Measurements from ENCODE around the gene TMEM186.

TMEM186 gene

GRCh38 chr16:8781797-8782196 is 15.6 kb downstream of the TMEM186 start:
- H3K4me3 ChIP-seq (ENCODE audit: low read length), result no peak overlapping the region
- no peak for DNase-seq (ENCODE audit: low read depth)
- no peak for TF ChIP-seq CTCF (conservative IDR thresholded peaks at IDR 0.05; ENCODE audit: low read depth, low read length)

DNA sequence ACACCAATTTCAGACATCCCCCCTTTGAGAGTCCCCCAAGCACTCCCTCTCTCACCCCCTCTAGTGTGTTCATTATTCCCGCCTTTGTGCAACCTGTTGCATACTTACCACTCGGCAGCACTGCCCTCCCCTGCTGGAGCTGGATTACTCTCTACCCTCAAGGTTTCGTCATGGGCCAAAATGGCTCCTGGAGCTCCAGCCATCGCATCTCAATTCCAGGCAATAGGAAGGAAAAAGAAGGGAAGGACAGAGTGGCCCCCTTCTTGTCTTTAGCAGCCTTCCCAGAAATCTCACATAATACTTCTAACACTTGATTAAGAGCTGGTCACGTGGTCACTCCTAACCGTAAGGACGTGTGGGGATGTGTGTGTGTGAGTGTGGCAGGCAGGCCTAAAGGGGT is 20.2 kb downstream of the TMEM186 start:
- no peak for DNase-seq (ENCODE audit: low read depth)
- no peak overlapping the region for H3K4me3 ChIP-seq (ENCODE audit: low read length)
- TF ChIP-seq CTCF (conservative IDR thresholded peaks at IDR 0.05; ENCODE audit: low read depth, low read length), result no peak

DNA sequence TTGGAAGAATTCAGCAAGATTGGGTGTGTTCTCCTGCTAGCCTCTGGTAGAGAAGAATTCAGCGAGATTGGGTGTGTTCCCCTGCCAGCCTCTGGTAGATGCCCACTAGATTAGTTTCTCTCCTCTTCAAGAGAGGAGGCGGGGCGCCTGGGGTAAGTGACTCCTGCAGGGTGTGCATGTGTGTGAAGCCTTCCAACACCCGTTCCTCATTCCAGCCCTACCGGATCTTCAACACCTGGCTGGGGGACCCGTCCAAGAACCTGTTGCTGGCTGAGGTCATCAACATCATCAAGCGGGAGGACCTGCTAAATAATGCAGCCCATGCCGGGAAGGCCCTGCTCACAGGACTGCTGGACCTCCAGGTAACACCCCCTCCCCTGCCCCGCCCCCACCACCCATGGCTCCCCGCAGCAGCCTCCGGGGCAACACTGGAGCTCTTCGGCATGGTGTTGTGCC is 21.3 kb downstream of the TMEM186 start:
- DNase-seq (ENCODE audit: low read depth), result no peak
- no peak overlapping the region for H3K4me3 ChIP-seq (ENCODE audit: low read length)
- TF ChIP-seq CTCF (conservative IDR thresholded peaks at IDR 0.05; ENCODE audit: low read depth, low read length), result no peak

GRCh38 chr16:8775359-8775758 is 22.1 kb downstream of the TMEM186 start:
- no peak for DNase-seq (ENCODE audit: low read depth)
- no peak overlapping the region for H3K4me3 ChIP-seq (ENCODE audit: low read length)
- TF ChIP-seq CTCF (conservative IDR thresholded peaks at IDR 0.05; ENCODE audit: low read depth, low read length), result no peak

GRCh38 chr16:8774208-8774607 is 23.2 kb downstream of the TMEM186 start:
- TF ChIP-seq CTCF (conservative IDR thresholded peaks at IDR 0.05; ENCODE audit: low read depth, low read length), result no peak
- H3K4me3 ChIP-seq (ENCODE audit: low read length), result no peak overlapping the region
- DNase-seq (ENCODE audit: low read depth), result no peak

DNA sequence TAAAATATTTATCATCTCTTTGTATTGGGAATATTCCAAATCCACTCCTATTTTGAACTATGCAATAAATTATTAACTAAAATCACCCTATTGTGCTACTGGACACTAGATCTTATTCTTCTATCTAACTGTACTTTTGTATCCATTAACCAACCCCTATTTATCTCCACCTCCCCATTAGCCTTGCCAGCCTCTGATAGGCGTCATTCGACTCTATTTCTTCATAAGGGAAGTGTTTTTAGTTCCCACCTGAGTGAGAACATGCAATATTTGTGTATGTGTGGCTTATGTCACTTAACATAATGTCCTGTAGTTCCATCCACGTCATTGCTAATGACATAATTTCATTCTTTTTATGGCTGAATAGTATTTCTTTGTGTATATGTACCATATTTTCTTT is 23.9 kb downstream of the TMEM186 start:
- no peak for TF ChIP-seq CTCF (conservative IDR thresholded peaks at IDR 0.05; ENCODE audit: low read depth, low read length)
- H3K4me3 ChIP-seq (ENCODE audit: low read length), result no peak overlapping the region
- DNase-seq (ENCODE audit: low read depth), result no peak

GRCh38 chr16:8768692-8769091 is 28.7 kb downstream of the TMEM186 start:
- H3K4me3 ChIP-seq (ENCODE audit: low read length), result no peak overlapping the region
- TF ChIP-seq CTCF (conservative IDR thresholded peaks at IDR 0.05; ENCODE audit: low read depth, low read length), result no peak
- DNase-seq (ENCODE audit: low read depth), result no peak

All from retinal pigment epithelial cell (primary cell).